SH-SY5Y (cell line): ENCODE results near the gene NKD1.

Source experiments
- GATA2 ChIP-seq: IDR thresholded peaks from 2 replicates; pipeline ENCODE4 v1.6.1; 2011; ENCODE audit warnings: mild to moderate bottlenecking, low read depth, low read length
- GATA3 ChIP-seq: IDR thresholded peaks from 2 replicates; pipeline ENCODE4 v1.6.1; 2011; ENCODE audit warnings: low read depth, mild to moderate bottlenecking, low read length, moderate library complexity

GRCh38 chr16:50570808-50571598 lies 22.8 kb downstream of the NKD1 start:
- TF ChIP-seq GATA2 (no peak), GATA3 (no peak)
